Retinal pigment epithelial cell (primary cell): Measurements from ENCODE around the gene FKBP5.

Experiments
- DNase-seq: peaks from one replicate; pipeline ENCODE4 v3.0.0-alpha.2; 2010; ENCODE audit warnings: low read depth
- H3K4me3 ChIP-seq: 2 replicates; pipeline ENCODE4 v1.5.1; 2011; ENCODE audit warnings: mild to moderate bottlenecking, low read length, control low read depth, moderate library complexity
- TF ChIP-seq, protein P1 (sequence below): conservative IDR thresholded peaks from 2 replicates; pipeline ENCODE4 v1.5.1; 2011; ENCODE audit warnings: low read depth, low read length, control low read depth, inconsistent platforms

FKBP5 gene

DNA sequence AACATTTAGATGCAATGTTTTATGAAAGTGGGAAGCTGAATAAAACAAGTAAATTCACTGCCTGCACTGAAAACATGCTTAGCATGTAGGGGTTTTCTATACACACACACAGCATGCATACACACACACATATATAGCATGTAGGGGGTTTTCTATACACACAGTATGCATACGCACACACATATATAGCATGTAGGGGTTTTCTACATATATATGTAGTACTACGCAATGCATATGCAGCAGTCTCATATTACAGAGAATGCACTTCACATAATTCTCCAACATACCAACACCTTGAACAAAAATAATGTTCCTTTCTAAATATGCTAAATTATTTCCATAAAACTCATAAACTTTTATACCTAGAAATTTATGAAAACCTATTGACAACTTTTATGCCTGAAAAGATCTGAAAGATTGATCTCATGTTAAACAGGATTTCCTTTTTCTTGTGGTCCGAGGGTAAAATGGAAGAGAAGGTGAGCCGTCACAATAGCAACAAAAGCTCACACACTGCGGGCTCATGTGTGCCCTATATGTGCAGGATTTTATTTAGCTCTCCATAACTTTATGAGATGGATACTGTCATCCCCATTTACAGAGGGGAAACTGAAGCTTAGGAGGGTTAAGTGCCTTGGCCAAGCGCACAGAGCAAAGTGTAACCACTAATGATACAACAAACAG, 94.1 kb downstream of the FKBP5 start:
- no peak for DNase-seq
- TF ChIP-seq, protein P1, sequence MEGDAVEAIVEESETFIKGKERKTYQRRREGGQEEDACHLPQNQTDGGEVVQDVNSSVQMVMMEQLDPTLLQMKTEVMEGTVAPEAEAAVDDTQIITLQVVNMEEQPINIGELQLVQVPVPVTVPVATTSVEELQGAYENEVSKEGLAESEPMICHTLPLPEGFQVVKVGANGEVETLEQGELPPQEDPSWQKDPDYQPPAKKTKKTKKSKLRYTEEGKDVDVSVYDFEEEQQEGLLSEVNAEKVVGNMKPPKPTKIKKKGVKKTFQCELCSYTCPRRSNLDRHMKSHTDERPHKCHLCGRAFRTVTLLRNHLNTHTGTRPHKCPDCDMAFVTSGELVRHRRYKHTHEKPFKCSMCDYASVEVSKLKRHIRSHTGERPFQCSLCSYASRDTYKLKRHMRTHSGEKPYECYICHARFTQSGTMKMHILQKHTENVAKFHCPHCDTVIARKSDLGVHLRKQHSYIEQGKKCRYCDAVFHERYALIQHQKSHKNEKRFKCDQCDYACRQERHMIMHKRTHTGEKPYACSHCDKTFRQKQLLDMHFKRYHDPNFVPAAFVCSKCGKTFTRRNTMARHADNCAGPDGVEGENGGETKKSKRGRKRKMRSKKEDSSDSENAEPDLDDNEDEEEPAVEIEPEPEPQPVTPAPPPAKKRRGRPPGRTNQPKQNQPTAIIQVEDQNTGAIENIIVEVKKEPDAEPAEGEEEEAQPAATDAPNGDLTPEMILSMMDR, result no peak
- no peak overlapping the region for H3K4me3 ChIP-seq

DNA sequence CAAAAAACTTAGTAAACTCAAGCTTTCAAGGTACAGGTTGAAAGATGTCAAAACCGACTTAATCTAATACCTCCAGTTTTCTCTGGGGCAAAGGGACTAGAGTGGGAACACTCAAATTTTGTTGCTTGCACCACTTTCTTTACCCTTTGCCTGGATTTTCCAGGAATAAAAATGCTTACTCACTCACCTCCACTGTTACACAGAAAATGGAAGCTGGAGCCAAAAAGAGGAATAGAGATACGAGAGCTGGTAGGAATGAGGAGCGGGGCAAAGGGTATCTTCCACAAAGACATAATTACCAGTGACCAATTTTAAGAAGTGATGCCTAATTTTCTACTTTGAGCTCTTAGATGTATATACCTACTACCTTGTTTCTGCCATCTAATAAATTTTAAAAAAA, 96.5 kb downstream of the FKBP5 start:
- DNase-seq, result no peak
- TF ChIP-seq, protein P1, result no peak
- no peak overlapping the region for H3K4me3 ChIP-seq

DNA sequence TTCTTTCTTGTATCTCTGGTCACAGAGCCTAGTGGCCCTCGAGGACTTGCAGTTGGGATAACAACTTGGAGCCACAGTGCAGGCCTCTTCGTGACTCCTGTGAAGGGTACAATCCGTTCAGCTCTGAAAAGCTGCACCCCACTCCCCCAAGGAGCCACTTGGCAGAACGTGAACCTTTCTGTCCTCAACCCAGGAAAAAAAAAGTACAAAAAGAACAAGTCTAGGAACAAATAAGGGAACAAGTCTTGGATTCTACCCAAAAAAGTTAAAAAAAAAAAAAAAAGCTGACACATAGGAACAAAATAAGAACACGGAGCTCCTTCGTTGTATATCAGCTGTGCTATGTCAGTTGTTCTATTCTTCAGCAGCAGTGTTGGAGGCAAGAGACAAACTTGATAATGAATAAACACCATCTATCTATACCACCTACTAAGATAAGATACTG, 98.1 kb downstream of the FKBP5 start:
- TF ChIP-seq, protein P1, result no peak
- DNase-seq, result no peak
- H3K4me3 ChIP-seq, result no peak overlapping the region

DNA sequence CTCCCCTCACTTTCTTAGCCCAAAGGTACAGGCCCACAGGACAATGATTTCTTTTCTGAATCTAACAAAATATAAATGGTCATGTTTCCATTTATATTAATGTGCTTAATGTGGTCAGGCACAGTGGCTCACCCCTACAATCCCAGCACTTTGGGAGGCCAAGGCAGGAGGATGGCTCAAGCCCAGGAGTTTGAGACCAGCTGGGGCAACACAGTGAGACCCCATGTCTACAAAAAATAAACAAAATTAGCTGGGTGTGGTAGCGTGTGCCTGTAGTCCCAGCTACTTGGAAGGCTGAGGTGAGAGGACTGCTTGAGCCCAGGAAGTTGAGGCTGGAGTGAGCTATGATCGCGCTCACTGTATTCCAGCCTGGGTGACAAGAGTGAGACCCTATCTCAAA, 98.8 kb downstream of the FKBP5 start:
- DNase-seq, result no peak
- TF ChIP-seq, protein P1, result no peak
- H3K4me3 ChIP-seq, result no peak overlapping the region

DNA sequence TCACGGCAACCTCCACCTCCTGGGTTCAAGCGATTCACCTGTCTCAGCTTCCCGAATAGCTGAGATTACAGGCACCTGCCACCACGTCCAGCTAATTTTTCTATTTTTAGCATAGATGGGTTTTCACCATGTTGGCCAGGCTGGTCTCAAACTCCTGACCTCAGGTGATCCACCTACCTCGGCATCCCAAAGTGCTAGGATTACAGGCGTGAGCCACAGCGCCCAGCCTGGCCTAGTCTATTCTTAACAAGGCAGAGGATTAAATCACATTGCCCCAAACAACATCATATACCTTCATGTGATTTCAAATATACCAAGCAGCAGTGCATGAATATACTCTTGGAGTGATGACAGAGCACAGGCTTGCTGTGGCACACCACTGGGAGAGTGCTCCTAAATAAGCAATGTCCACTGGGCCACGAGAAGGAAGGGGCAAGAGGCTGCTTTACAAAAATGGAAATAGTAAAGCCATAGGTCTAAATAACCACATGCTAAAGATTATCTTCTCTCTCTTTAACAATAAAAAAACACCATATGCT, 99.4 kb downstream of the FKBP5 start:
- no peak overlapping the region for H3K4me3 ChIP-seq
- no peak for DNase-seq
- TF ChIP-seq, protein P1, result no peak

DNA sequence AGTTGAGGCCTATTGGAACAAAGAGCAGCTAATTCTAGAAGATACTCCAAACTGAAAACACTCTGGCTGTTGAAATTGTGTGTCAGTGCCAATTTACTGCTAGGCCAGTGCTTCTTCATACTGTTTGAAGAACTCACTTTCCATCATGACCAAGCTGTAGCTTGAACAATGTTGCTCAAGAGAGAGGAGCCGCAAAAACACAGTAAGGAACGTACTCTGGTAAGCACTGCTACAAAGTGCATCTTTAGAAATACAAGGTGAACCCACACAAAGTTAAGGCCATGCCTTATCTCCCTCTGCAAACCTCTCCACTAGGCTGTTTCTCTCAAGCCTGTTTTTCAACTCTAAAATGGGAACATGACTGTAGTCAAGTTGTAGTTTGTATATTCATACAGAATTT, 101.5 kb downstream of the FKBP5 start:
- TF ChIP-seq, protein P1, result no peak
- DNase-seq, result no peak
- H3K4me3 ChIP-seq, result no peak overlapping the region

DNA sequence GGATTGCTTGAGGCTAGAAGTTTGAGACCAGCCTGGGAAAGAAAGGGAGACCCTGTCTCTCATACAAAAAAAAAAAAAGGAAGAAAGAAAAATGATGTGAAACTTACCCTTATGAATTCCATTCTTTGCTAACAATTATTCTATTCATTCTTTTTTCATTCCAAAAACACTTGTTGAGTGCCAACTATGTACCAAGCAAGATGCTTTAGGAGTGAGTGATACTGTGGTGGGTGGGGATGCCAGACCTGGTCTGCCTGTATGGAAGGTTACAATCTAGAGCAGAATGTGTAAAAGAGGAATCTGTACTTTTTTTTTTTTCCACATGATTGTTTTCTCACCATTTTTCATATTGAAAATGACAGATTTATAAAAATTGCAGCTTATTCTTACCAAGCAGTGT, 102.2 kb downstream of the FKBP5 start:
- TF ChIP-seq, protein P1, result no peak
- no peak for DNase-seq
- H3K4me3 ChIP-seq, result no peak overlapping the region
